ENCODE results near the gene TREM1.

Gene TREM1

DNA sequence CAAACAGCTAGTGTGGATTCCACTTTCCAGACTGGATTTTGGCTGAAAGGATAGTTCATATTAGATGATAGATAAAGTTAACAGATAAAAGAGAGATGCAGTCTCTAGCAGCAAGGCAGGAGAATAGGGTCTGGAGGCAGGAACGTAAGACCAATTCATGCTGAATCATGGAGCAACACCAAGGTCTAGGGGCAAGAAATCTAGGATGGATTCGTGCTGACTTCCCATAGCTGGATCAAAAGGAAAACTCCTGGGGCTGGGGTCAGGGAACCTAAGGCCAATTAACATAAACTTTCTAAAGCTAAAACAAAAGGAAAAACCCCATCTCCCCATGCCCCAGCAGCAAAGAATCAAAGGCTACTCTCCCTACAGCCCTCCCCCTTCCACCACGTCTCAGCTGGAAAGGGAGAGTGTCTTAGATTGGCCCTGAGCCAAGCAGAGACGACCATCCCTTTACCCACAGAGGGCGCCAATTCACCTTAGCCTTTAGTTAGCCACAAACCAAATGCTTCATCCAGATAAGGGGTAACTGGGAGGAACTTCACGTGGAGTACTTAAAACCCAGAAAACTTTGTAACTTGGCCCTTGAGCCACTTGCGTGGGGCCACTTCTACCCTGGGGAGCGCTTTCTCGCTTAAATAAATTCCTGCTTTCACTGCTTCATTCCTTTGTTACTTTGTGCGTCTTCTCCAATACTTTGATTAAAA lies 7.6 kb downstream of the TREM1 start:
- no peaks in the 10 kb centered on the region for H3K36me3 Mint-ChIP-seq (ENCODE audit: low read depth)
- no peak overlapping the region for H3K4me3 Mint-ChIP-seq
- peaks cover 3% of the 10 kb centered on the region for H3K27me3 Mint-ChIP-seq
- peaks cover 13% of the 10 kb centered on the region for H3K4me1 Mint-ChIP-seq (ENCODE audit: low read depth)
- H3K9me3 Mint-ChIP-seq, result no peaks in the 10 kb centered on the region
- H3K27ac Mint-ChIP-seq, result peak overlapping the region; percentile 13
- peak; percentile 72 for DNase-seq

DNA sequence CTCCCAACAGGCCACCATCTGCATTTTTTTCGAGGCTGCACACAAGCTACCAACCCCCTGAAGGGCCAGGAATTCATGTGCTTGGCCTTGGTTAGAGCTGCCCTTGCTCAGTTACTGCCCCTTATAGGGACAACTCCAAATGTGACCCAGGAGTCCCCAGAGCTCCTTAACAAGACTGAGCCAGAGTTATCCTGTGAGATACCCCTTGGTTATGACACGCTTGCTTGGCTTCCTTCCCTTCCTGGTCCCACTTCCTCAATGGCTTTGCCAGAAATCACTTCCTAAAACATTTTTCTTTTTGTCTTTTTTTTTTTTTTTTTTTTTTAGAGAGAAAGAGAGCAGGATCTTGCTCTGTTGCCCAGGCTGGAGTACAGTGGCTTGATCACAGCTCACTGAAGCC lies 8.9 kb downstream of the TREM1 start:
- Mint-ChIP-seq H3K4me1 (ENCODE audit: low read depth) (peaks cover 10% of the 10 kb centered on the region), H3K4me3 (no peak overlapping the region), H3K27ac (no peak overlapping the region), H3K27me3 (no peaks in the 10 kb centered on the region), H3K36me3 (ENCODE audit: low read depth) (no peaks in the 10 kb centered on the region), H3K9me3 (no peaks in the 10 kb centered on the region)
- no peak for DNase-seq

DNA sequence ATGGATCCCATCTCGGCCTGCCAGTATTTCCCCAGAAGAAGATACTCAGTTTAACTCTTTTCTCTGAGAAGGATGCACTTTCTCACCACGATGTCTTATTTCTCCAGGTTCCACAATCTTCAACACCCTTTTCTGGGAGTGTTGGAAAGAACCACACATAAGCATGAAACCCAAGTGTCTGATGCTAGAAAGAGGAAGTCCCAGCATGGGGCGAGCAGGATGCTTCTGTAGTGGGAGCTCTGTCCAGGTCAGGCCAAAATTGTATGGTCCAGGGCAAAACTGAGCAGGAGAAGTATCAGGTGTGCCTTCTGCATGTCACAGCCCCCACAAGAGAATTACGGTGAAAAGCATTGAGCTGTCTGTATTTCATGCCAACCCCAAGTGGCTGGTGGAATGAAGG lies 11.0 kb downstream of the TREM1 start:
- H3K9me3 Mint-ChIP-seq, result no peaks in the 10 kb centered on the region
- H3K27me3 Mint-ChIP-seq, result no peaks in the 10 kb centered on the region
- peaks cover 14% of the 10 kb centered on the region for H3K4me1 Mint-ChIP-seq (ENCODE audit: low read depth)

DNA sequence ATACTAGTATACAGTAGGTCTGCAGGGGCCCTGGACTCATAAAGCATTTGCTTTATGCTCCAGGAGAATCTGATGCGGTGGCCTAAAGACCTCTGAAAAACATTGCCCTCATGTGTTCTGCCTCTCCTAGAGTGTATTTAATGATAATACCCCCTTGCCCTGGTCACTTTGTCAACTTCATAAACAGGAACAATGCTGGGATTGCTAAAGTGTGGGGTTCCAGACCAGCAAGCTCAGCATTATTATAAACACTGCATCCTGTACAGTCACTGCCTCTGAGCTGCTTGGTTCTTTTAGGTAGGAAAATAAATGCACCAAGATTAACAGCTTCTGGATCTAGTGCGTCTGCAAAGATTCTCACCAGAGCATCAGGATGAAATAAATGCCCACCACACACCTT lies 12.2 kb downstream of the TREM1 start:
- H3K4me3 Mint-ChIP-seq, result no peak overlapping the region
- no peaks in the 10 kb centered on the region for H3K9me3 Mint-ChIP-seq
- peaks cover 12% of the 10 kb centered on the region for H3K4me1 Mint-ChIP-seq (ENCODE audit: low read depth)
- H3K36me3 Mint-ChIP-seq (ENCODE audit: low read depth), result no peaks in the 10 kb centered on the region
- H3K27ac Mint-ChIP-seq, result no peak overlapping the region
- DNase-seq, result no peak
- H3K27me3 Mint-ChIP-seq, result no peaks in the 10 kb centered on the region

More for the DNA sequence above, 11.0 kb downstream of the TREM1 start:
- Mint-ChIP-seq H3K27ac (no peak overlapping the region), H3K36me3 (ENCODE audit: low read depth) (no peaks in the 10 kb centered on the region), H3K4me3 (no peak overlapping the region)
- DNase-seq, result no peak

DNA sequence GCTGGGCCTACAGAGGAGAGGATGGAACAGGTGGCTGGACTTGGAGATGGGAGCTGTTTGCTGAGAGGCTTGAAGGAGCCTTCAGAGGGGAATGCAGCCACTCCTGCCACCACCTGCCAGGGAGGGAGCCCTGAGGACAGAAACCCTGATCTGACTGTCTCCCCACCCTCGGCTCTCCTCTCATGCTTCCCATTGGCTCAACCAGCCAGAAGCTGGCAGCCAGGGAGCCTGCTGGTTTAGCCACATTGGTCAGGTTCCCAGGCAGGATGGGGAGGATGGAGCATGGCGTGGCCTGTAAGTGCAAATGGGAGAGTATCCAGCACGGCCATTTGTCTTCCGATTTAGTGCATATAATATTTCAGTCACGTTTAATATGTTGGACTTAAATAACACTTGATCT lies 12.8 kb downstream of the TREM1 start:
- Mint-ChIP-seq H3K27me3 (no peaks in the 10 kb centered on the region), H3K4me1 (ENCODE audit: low read depth) (peaks cover 6% of the 10 kb centered on the region), H3K27ac (no peak overlapping the region), H3K4me3 (no peak overlapping the region), H3K36me3 (ENCODE audit: low read depth) (no peaks in the 10 kb centered on the region), H3K9me3 (no peaks in the 10 kb centered on the region)
- DNase-seq, result no peak

DNA sequence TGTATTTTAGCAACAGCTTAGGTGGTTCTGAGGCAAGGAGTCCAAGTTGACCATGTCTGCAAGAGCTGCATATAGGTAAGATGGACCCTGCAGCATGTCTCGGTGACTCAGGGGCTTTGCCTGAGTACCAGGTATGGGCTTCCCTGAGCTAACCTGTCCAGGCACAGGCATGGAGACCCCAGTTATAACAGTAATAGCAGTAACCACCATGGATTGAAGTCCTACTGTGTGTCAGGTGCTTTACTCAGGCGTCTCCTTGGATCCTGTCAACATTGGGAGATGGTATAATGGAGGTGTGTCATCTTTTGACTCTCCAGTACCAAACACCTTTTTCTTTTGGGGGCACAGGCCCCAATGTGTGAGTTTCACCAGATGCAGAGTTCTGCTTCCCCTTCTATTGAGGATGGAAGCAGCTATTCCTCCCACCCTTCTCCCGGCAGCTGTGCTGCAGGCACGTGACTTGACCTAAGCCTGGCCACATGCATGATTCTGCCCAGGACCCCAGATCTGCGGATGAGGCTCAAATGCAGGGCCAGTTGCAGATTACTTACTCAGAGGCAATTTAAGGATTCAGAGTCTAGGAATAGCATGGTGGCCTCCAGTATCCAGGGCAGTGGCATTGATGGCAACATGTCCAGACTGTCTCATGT lies 13.8 kb downstream of the TREM1 start:
- DNase-seq, result no peak
- no peaks in the 10 kb centered on the region for H3K36me3 Mint-ChIP-seq (ENCODE audit: low read depth)
- H3K27me3 Mint-ChIP-seq, result no peaks in the 10 kb centered on the region
- peaks cover 4% of the 10 kb centered on the region for H3K4me1 Mint-ChIP-seq (ENCODE audit: low read depth)
- no peak overlapping the region for H3K4me3 Mint-ChIP-seq
- no peak overlapping the region for H3K27ac Mint-ChIP-seq
- H3K9me3 Mint-ChIP-seq, result no peaks in the 10 kb centered on the region

DNA sequence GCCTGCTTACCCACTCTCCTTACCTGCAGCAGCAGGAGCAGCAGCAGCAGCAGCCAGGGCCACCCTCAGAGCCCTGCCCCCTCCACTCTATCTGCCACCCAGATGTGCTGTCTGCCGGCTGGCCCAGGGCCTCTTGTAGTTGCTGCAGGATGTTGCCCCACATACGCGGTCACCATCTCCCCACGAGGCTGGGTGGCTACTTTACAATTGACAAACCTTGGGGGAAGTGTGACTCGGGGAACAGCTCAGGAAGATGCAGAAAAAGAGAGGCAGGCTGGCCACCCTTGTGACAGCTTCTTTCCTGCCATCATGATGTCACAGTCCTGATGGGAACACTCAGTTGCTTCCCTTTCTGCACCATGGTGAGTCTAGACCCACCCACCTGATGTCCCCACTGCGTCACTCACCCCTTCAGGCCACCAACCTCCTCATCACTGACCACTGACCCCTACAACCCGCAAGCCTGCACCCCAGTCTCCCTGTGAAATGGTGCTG lies 14.5 kb downstream of the TREM1 start:
- Mint-ChIP-seq H3K27me3 (no peaks in the 10 kb centered on the region), H3K9me3 (no peaks in the 10 kb centered on the region), H3K4me3 (no peak overlapping the region), H3K27ac (no peak overlapping the region), H3K4me1 (ENCODE audit: low read depth) (peaks cover 4% of the 10 kb centered on the region), H3K36me3 (ENCODE audit: low read depth) (no peaks in the 10 kb centered on the region)
- no peak for DNase-seq

DNA sequence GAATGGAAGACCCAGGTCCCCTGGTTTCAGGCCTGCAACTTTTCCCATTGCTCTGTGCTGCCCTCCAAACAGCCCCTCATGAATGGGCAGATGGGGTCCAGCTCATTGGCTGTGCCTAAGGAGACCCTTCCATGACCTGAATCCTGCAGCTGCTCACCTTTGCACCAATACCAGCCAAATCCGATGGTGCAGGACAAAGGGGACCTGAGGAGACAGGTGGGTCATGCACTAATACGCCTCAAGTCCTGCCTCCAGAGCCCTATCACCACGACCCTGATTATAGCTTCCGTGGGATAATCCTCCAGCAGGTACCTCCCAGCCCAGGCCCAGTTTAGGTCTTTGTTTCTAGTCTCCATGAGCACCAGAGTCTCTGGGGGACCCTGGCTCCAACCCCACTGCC lies 16.8 kb downstream of the TREM1 start:
- DNase-seq, result no peak
- no peak overlapping the region for H3K4me3 Mint-ChIP-seq
- no peak overlapping the region for H3K27ac Mint-ChIP-seq
- H3K36me3 Mint-ChIP-seq (ENCODE audit: low read depth), result no peaks in the 10 kb centered on the region
- H3K9me3 Mint-ChIP-seq, result no peaks in the 10 kb centered on the region
- H3K4me1 Mint-ChIP-seq (ENCODE audit: low read depth), result peaks cover 4% of the 10 kb centered on the region
- no peaks in the 10 kb centered on the region for H3K27me3 Mint-ChIP-seq

DNA sequence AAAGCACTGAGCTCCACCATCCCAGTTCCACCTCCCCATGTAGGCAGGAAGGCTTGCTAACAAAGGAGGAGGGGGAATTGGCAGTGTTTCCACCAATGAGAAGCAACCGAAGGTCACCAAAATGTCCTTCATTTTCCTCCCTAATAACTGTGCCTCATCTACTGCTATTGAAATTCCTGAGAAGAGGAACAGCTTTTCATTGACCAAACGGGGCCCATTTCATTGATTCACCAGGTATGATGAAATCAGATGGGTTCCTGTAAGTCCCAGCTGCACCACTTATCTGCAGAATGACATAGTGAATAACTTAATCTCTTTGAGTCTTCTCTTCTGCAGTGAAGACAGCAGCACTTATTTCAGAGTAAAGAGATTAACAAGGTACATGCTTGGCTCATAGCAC lies 17.3 kb downstream of the TREM1 start:
- H3K4me1 Mint-ChIP-seq (ENCODE audit: low read depth), result peaks cover 4% of the 10 kb centered on the region
- no peaks in the 10 kb centered on the region for H3K9me3 Mint-ChIP-seq
- H3K27me3 Mint-ChIP-seq, result no peaks in the 10 kb centered on the region
- DNase-seq, result no peak
- no peaks in the 10 kb centered on the region for H3K36me3 Mint-ChIP-seq (ENCODE audit: low read depth)
- no peak overlapping the region for H3K27ac Mint-ChIP-seq
- H3K4me3 Mint-ChIP-seq, result no peak overlapping the region

DNA sequence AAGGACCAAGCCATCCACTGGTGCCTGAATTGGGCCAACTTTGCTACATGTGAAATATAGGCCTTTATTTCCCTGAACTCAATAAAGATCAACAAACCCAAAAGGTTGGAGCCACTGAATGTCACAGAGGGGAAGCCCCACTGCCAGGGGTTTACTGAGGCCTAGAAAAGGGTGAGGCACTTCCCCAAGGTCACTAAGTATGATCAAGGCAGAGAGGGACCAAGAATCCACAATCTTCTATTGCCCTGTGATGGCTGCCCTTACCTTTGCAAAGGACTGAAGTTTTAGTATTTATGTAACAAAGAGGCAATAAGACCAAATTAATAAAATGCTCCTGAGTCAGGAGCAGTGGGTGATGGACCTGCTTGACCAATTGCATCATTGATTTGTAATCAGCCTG lies 18.0 kb downstream of the TREM1 start:
- Mint-ChIP-seq H3K27ac (no peak overlapping the region), H3K36me3 (ENCODE audit: low read depth) (no peaks in the 10 kb centered on the region), H3K4me3 (no peak overlapping the region), H3K9me3 (peaks cover 4% of the 10 kb centered on the region), H3K4me1 (ENCODE audit: low read depth) (peaks cover 4% of the 10 kb centered on the region), H3K27me3 (no peaks in the 10 kb centered on the region)
- DNase-seq, result no peak

DNA sequence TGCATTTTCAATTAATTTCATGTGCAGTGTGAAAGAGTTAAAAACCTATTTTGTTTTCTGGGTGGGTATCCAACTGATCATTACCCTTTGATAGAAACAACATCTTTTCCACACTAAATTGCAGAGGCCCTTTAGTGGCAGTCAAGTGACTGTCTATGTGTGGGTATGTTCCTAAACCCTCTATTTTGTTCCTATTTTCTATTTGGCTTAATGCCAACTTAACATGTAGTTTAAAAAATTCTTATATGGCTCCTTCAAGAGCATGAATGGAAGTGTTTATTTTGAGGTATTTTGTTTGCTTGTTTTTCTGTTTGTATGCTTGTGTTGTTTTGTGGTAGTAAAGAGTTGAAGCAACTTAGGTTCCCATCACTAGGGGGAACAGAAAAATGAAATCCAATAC lies 19.9 kb downstream of the TREM1 start:
- Mint-ChIP-seq H3K27ac (no peak overlapping the region), H3K9me3 (peaks cover 14% of the 10 kb centered on the region), H3K4me1 (ENCODE audit: low read depth) (no peaks in the 10 kb centered on the region), H3K27me3 (no peaks in the 10 kb centered on the region), H3K36me3 (ENCODE audit: low read depth) (no peaks in the 10 kb centered on the region), H3K4me3 (no peak overlapping the region)
- DNase-seq, result no peak

DNA sequence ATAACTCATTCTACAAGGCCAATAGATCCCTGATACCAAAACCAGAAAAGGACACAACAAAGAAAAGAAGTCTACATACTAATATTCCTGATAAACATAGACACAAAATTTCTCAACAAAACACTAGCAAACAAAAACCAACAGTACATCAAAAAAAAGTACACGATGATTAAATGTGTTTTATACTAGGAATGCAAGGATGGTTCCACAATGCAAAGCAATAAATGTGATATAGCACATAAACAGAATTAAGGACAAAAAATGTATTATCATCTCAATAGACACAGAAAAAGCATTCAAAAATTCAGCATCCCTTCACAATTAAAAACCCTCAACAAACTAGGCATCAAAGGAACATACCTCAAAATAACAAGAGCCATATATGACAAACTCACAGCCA lies 23.2 kb downstream of the TREM1 start:
- H3K27me3 Mint-ChIP-seq, result peaks cover 7% of the 10 kb centered on the region
- H3K9me3 Mint-ChIP-seq, result peaks cover 29% of the 10 kb centered on the region
- no peaks in the 10 kb centered on the region for H3K4me1 Mint-ChIP-seq (ENCODE audit: low read depth)
- H3K36me3 Mint-ChIP-seq (ENCODE audit: low read depth), result peaks cover 2% of the 10 kb centered on the region
- no peak for DNase-seq
- H3K4me3 Mint-ChIP-seq, result no peak overlapping the region
- no peak overlapping the region for H3K27ac Mint-ChIP-seq

DNA sequence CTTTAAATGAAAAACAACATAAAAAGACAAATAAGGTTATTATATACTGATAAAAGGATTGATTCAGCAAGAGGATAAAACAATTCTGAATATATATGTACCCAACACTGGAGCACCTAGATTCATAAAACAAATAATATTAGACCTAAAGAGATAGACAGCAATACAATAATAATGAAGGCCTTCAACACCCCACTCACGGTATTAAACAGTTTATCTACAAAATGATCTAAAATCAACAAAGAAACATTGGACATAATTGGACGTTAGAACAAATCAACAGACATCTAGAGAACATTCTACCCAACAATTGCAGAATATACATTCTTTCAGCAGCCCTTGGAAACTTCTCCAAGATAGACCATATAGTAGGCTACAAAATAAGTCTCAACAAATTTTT lies 24.1 kb downstream of the TREM1 start:
- no peak overlapping the region for H3K4me3 Mint-ChIP-seq
- H3K9me3 Mint-ChIP-seq, result peaks cover 29% of the 10 kb centered on the region
- no peak for DNase-seq
- H3K27me3 Mint-ChIP-seq, result peaks cover 7% of the 10 kb centered on the region
- peaks cover 2% of the 10 kb centered on the region for H3K36me3 Mint-ChIP-seq (ENCODE audit: low read depth)
- no peaks in the 10 kb centered on the region for H3K4me1 Mint-ChIP-seq (ENCODE audit: low read depth)
- H3K27ac Mint-ChIP-seq, result no peak overlapping the region

DNA sequence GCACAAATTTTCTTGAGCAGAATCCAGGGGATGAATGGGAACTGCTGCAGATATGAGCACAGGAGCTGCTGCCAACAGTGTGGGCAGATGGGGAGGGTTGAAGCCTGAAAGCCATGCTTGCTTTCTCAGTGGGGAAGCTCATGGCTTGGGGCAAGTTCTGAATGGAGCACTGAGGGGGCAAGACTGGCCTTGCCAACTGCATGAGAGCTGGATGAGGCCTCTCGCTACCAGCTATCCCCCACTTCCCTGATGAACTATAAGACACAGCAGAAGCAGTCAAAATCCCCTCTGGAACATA lies 28.3 kb downstream of the TREM1 start:
- peaks cover 22% of the 10 kb centered on the region for H3K9me3 Mint-ChIP-seq
- H3K36me3 Mint-ChIP-seq (ENCODE audit: low read depth), result peaks cover 2% of the 10 kb centered on the region
- H3K4me3 Mint-ChIP-seq, result no peak overlapping the region
- H3K27me3 Mint-ChIP-seq, result peaks cover 7% of the 10 kb centered on the region
- DNase-seq, result no peak
- peaks cover 3% of the 10 kb centered on the region for H3K4me1 Mint-ChIP-seq (ENCODE audit: low read depth)
- H3K27ac Mint-ChIP-seq, result no peak overlapping the region

DNA sequence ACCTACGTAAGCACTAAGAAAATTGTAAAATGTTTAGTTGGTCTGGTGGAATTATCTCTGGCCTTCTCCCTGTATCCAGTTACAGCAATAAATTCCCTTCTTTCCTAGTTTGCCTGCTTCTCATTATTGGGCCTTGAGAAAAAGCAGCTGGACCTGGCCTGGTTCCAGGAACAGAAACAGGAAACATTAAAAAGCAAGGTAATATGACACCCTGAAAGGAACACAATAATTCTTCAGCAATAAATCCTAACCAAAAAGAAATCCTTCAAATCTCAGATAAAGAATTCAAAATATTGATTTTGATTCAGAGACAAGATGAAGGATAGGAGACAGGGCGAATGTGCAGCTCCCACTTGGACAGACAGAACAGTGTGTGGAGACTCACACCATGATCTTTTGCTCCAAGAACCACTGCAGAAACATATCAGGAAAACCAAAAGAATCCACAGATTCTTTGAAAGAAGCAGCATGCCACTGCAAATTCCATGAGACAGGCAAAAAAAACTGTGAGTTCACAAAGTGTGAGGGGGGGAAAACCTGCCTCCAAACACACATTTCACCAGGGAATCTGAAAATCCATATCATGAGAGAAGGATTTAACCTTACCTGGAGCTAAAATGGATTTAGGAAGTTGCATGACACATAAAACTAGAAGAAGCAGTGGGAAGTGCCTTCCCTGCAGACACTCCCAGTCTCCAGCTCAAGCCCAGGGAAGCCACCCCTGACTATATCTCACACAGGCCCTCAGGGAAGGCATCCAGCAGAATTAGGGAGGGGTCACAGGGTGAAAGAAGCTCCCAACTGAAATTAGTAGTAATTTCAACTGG lies 28.9 kb downstream of the TREM1 start:
- Mint-ChIP-seq H3K27me3 (peaks cover 7% of the 10 kb centered on the region), H3K9me3 (peaks cover 20% of the 10 kb centered on the region), H3K4me3 (no peak overlapping the region), H3K4me1 (ENCODE audit: low read depth) (peaks cover 3% of the 10 kb centered on the region), H3K27ac (no peak overlapping the region), H3K36me3 (ENCODE audit: low read depth) (peaks cover 2% of the 10 kb centered on the region)
- no peak for DNase-seq

All from activated T-cell treated with anti-CD3 and anti-CD28 coated beads, Interleukin-2, amount 50 U/mL, for 24 hours (primary cell).